ENCODE data around the gene LRP5. TPM values are rescaled to one million over a fixed set of nuclear protein-coding genes. Genes with fewer than 3 reads are reported as not detected.

The LRP5 gene
- total RNA-seq, 4 donors from 2014 or later, result 19.1 to 86.2 (median 43.9) TPM

DNA sequence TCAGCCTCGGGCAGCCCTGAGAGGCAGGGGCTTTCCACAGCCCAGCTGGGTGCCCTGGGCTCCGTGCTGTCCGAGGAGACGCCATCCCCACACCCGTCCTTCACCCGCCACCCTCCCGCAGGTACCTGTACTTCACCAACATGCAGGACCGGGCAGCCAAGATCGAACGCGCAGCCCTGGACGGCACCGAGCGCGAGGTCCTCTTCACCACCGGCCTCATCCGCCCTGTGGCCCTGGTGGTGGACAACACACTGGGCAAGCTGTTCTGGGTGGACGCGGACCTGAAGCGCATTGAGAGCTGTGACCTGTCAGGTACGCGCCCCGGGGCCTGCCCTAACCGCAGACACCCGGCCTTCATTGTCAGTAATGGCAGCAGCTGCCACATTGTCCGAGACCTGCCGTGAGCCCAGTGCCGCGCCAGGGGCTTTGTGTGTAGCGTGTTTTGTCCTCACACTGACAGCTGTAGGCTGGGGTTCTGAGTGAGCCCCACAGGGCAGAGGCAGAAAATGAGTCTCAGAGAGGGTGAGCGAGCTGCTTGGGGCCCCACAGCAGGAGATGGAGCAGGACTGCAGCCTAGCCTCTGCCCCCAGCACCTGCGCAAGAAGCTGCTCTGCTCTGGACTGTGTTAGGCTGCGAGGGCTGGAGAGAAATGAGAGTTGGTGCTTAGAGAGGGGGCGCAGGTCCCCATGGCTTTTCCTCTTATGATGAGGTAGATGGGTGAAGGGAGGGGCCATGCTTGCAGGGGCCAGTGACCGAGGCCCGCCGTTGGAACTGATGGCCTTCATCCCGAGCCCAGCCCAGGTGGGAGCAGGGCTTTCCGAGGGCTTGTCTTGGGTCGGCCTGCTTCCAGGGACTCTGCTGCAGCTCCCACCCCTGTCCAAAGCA, 112.8 kb downstream of the LRP5 start:
- H3K27ac ChIP-seq, result no peak overlapping the region
- TF ChIP-seq, protein P1, sequence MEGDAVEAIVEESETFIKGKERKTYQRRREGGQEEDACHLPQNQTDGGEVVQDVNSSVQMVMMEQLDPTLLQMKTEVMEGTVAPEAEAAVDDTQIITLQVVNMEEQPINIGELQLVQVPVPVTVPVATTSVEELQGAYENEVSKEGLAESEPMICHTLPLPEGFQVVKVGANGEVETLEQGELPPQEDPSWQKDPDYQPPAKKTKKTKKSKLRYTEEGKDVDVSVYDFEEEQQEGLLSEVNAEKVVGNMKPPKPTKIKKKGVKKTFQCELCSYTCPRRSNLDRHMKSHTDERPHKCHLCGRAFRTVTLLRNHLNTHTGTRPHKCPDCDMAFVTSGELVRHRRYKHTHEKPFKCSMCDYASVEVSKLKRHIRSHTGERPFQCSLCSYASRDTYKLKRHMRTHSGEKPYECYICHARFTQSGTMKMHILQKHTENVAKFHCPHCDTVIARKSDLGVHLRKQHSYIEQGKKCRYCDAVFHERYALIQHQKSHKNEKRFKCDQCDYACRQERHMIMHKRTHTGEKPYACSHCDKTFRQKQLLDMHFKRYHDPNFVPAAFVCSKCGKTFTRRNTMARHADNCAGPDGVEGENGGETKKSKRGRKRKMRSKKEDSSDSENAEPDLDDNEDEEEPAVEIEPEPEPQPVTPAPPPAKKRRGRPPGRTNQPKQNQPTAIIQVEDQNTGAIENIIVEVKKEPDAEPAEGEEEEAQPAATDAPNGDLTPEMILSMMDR (IDR thresholded peaks at IDR 0.05), result no peak
- no peak for TF ChIP-seq POLR2A (IDR thresholded peaks at IDR 0.05)
- H3K4me3 ChIP-seq, result no peak overlapping the region
- H3K36me3 ChIP-seq, result no peaks in the 10 kb centered on the region
- DNase-seq, result no peak
- intact Hi-C loops (cut with DNase I; ENCODE audit: low total_unique reads), result no loop called here
- H3K4me1 ChIP-seq, result no peaks in the 10 kb centered on the region
- H3K9me3 ChIP-seq, result peaks cover 0 to 5% of the 10 kb centered on the region in 2 donors
- H3K27me3 ChIP-seq, result no peaks in the 10 kb centered on the region

DNA sequence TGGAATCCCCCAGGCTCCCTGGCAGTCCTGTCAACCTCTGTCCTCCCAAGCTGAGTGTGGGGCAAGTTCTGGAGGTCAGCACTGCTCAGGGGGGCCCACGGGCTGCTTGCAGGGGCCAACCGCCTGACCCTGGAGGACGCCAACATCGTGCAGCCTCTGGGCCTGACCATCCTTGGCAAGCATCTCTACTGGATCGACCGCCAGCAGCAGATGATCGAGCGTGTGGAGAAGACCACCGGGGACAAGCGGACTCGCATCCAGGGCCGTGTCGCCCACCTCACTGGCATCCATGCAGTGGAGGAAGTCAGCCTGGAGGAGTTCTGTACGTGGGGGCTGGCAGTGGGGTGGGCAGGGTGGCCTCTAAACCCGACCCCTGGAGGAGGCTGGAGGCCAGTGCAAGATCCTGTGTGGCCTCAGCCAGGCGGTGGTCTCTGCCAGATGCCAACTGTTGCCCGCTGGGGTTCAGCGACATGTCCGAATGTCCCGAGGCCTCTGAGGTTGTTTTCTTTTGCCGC, 113.5 kb downstream of the LRP5 start:
- H3K4me1 ChIP-seq, result no peaks in the 10 kb centered on the region
- DNase-seq, result no peak
- no peak overlapping the region for H3K4me3 ChIP-seq
- H3K27ac ChIP-seq, result no peak overlapping the region
- intact Hi-C loops (cut with DNase I; ENCODE audit: low total_unique reads), result no loop called here
- no peaks in the 10 kb centered on the region for H3K36me3 ChIP-seq
- H3K9me3 ChIP-seq, result peaks cover 0 to 5% of the 10 kb centered on the region in 2 donors
- H3K27me3 ChIP-seq, result no peaks in the 10 kb centered on the region
- TF ChIP-seq, protein P1 (IDR thresholded peaks at IDR 0.05), result no peak
- no peak for TF ChIP-seq POLR2A (IDR thresholded peaks at IDR 0.05)

DNA sequence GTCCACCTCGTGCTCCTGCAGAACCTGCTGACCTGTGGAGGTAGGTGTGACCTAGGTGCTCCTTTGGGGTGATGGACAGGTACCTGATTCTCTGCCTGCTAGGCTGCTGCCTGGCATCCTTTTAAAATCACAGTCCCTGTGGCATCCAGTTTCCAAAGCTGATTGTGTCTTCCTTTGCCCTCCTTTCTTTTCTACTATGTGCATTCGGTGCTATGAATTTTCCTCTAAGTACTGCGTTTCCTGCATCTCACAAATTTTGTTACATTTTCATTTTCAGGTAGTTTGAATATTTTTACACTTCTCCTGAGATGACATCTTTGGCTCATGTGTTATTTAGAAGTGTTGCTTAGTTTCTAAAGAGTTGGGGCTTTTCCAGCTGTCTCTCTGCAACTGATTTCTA, 117.3 kb downstream of the LRP5 start:
- Histone ChIP-seq H3K27ac (no peak overlapping the region), H3K36me3 (no peaks in the 10 kb centered on the region), H3K9me3 (peaks cover 0 to 5% of the 10 kb centered on the region in 2 donors), H3K4me1 (no peaks in the 10 kb centered on the region), H3K4me3 (no peak overlapping the region), H3K27me3 (no peaks in the 10 kb centered on the region)
- TF ChIP-seq, protein P1 (IDR thresholded peaks at IDR 0.05), result no peak
- no peak for TF ChIP-seq POLR2A (IDR thresholded peaks at IDR 0.05)
- intact Hi-C loops (cut with DNase I; ENCODE audit: low total_unique reads), result no loop called here
- DNase-seq, result no peak

DNA sequence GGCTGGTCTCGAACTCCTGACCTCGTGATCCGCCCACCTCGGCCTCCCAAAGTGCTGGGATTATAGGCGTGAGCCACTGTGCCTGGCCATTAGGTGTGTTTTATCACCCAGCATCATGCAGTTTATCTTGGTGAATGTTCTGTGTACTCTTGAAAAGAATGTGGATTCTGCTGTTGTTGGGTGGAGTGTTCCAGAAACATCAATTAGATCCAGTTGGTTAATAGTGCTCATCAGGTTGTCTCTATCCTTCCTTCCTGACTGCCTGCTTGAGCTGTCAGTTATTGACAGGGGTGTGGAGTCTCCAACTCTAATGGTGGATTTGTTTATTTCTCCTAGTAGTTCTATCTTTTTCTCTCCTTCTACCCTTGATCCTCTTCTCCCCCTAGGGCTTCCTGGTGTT, 118.0 kb downstream of the LRP5 start:
- no peak overlapping the region for H3K27ac ChIP-seq
- no peaks in the 10 kb centered on the region for H3K4me1 ChIP-seq

More for the DNA sequence above, 118.0 kb downstream of the LRP5 start:
- intact Hi-C loops (cut with DNase I; ENCODE audit: low total_unique reads), result no loop called here
- H3K4me3 ChIP-seq, result no peak overlapping the region
- TF ChIP-seq, protein P1 (IDR thresholded peaks at IDR 0.05), result no peak
- TF ChIP-seq POLR2A (IDR thresholded peaks at IDR 0.05), result no peak
- H3K27me3 ChIP-seq, result no peaks in the 10 kb centered on the region
- no peaks in the 10 kb centered on the region for H3K36me3 ChIP-seq
- peaks cover 0 to 5% of the 10 kb centered on the region in 2 donors for H3K9me3 ChIP-seq
- no peak for DNase-seq
